ENCODE data around the gene LSM2.

GRCh38 chr6:31805939-31806469 lies 762 bp downstream of the LSM2 start:
- TF ChIP-seq CTCF (IDR thresholded peaks at IDR 0.05) = no peak
- TF ChIP-seq POLR2A (IDR thresholded peaks at IDR 0.05) = no peak
